HPDE6-E6E7 (cell line): Measurements from ENCODE around the gene LMF1.

ENCODE experiments used
- DNase-seq: peaks from one replicate; pipeline ENCODE4 v3.0.0; 2011; ENCODE audit warnings: missing footprints; ENCODE audit errors: extremely low spot score

The LMF1 gene

GRCh38 chr16:929227-930073, 41.3 kb downstream of the LMF1 start:
- no peak for DNase-seq

- no peak for DNase-seq
These were observed 42.3 kb downstream of the LMF1 start for GRCh38 chr16:928526-928925.

- no peak for DNase-seq
These were observed 42.9 kb downstream of the LMF1 start for GRCh38 chr16:927931-928330.

- DNase-seq: no peak
These were observed 43.4 kb downstream of the LMF1 start for GRCh38 chr16:927406-927805.

- no peak for DNase-seq
These were observed 44.1 kb downstream of the LMF1 start for GRCh38 chr16:926715-927114.

- DNase-seq: no peak
These were observed 46.0 kb downstream of the LMF1 start for GRCh38 chr16:924806-925205.

- DNase-seq: no peak
These were observed 46.7 kb downstream of the LMF1 start for GRCh38 chr16:924063-924462.

GRCh38 chr16:923184-923583, 47.6 kb downstream of the LMF1 start:
- no peak for DNase-seq

GRCh38 chr16:922051-922450, 48.7 kb downstream of the LMF1 start:
- DNase-seq: no peak

GRCh38 chr16:921321-921905, 49.4 kb downstream of the LMF1 start:
- no peak for DNase-seq

- DNase-seq: no peak
These were observed 50.1 kb downstream of the LMF1 start for GRCh38 chr16:920717-921116.

GRCh38 chr16:920051-920681, 50.6 kb downstream of the LMF1 start:
- DNase-seq: no peak

GRCh38 chr16:919658-920050, 51.1 kb downstream of the LMF1 start:
- no peak for DNase-seq

GRCh38 chr16:918741-919657, 51.8 kb downstream of the LMF1 start:
- DNase-seq: no peak

- DNase-seq: no peak
These were observed 52.7 kb downstream of the LMF1 start for GRCh38 chr16:918068-918467.

- DNase-seq: no peak
These were observed 53.2 kb downstream of the LMF1 start for GRCh38 chr16:917591-918061.

- DNase-seq: no peak
These were observed 54.6 kb downstream of the LMF1 start for GRCh38 chr16:916035-916799.

GRCh38 chr16:915546-915945, 55.2 kb downstream of the LMF1 start:
- no peak for DNase-seq

- DNase-seq: no peak
These were observed 56.3 kb downstream of the LMF1 start for GRCh38 chr16:914440-914839.

GRCh38 chr16:913817-914439, 56.9 kb downstream of the LMF1 start:
- DNase-seq: no peak
